GM13977 (cell line): ENCODE measurements around the gene REXO1.

Experiments used
- DNase-seq: peaks from one replicate; pipeline ENCODE4 v3.0.0; 2012; ENCODE audit warnings: low spot score
- CTCF ChIP-seq: IDR thresholded peaks from 2 replicates; pipeline ENCODE4 v1.5.1; 2012; ENCODE audit warnings: mild to moderate bottlenecking, control low read depth; ENCODE audit not compliant: insufficient read depth; ENCODE audit errors: extremely low read depth, missing control alignments
- in situ Hi-C: fragments of 300-500 bp; cut with MboI; formaldehyde crosslinking; loops from one replicate; pipeline ENCODE4 v1.12.0; 2022; ENCODE audit warnings: low sequenced_read_pairs, low pct_unique_long_range_greater_than_20kb, mixed read lengths, inconsistent platforms; ENCODE audit not compliant: unreplicated experiment

Gene REXO1

GRCh38 chr19:1819341-1820255 is 28.7 kb downstream of the REXO1 start:
- no peak for TF ChIP-seq CTCF
- in situ Hi-C loops, result no loop called here

DNA sequence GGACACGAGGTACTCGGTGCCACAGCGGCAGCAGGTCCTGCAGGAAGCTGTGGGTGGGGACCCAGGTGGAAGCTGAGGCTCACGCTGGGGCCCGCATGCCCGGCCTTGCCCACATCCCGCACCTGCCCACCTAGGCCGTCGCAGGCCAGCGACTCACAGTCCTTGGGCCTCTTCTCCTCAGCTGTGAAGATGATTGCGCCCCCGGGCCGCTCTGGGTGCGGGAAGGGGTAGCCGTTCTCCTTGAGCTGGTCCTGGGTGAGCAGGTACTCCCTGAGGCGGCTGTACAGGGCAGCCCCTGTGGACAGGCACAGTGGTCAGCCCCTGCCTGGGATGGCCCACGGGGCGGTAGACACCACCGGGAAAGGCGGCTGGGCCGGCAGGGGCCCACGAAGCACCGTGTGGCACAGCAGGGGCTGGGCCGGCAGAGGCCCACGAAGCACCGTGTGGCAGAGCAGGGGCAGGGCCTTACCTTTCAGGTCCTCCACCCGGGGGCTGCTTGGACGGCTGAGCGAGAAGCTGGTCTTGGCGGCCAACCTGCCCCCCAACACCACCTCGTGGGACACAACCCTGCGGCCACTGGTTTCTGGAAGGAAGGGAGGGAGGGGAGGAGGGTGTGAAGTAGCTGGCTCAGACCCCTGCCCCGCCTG is 29.6 kb downstream of the REXO1 start:
- DNase-seq, result no peak
- in situ Hi-C loops, result no loop called here
- no peak for TF ChIP-seq CTCF

More at GRCh38 chr19:1819341-1820255, 28.7 kb downstream of the REXO1 start:
- DNase-seq, result no peak

GRCh38 chr19:1817553-1818179 is 30.6 kb downstream of the REXO1 start:
- no peak for DNase-seq
- TF ChIP-seq CTCF, result no peak
- in situ Hi-C loops, result no loop called here

DNA sequence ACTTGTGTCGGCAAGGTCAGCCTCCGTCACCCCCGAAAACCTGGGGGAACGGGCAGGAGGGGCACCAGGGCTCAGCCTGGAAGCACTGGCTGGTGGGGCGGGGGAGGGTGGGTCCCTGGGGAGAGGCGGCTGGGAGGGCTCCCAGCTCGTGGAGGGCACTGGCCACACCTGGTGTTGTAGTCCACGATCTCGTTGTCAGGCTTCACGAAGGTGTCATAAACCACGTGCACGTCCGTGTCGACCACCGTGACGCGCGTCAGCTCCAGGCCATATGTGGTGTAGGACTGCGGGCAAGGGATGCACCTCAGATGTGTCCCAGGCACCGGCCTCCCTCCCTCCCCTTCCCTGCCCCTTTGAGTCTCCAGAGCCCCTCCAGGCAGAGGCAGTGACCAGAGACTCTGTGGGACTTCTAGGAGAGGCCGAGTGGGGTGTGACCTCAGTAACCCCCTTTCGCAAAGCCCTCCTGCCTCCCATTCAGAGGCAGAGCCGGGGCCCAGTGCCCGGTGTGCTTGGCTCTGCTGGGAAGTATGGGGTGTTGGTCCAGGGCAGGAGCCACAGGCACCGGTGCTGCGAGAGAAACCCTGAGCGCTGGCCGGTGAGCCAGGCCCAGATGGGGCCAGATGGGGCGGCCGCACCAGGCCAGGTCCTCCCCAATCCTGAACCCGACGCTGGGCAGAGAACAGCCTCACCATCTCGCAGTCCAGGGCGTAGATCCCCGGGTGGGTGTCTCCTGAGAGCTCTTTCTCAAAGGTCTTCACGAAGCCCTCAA is 31.6 kb downstream of the REXO1 start:
- in situ Hi-C loops, result no loop called here
- no peak for DNase-seq
- no peak for TF ChIP-seq CTCF

GRCh38 chr19:1815605-1816529 is 32.4 kb downstream of the REXO1 start:
- no peak for TF ChIP-seq CTCF
- no peak for DNase-seq
- in situ Hi-C loops, result no loop called here
